Transverse colon (tissue), 4 donors: ENCODE results near the gene ARHGEF16. TPM values are rescaled to one million over a fixed set of nuclear protein-coding genes. Genes with fewer than 3 reads are reported as not detected.

ENCODE experiments used
- DNase-seq: peaks from one replicate; pipeline ENCODE4 v3.0.0-alpha.2; 2019
- H3K27ac ChIP-seq, 4 donors: fragments of 200-600 bp; sonication (generic); 2 replicates each; pipeline ENCODE4 v1.5.1; 2016 to 2018; ENCODE audit warnings: inconsistent platforms in 4 of 4
- H3K27me3 ChIP-seq: fragments of 200-600 bp; sonication (generic); 2 replicates; pipeline ENCODE4 v1.5.1; 2017; ENCODE audit warnings: inconsistent platforms
- H3K36me3 ChIP-seq, 4 donors: fragments of 200-600 bp; sonication (generic); 2 replicates each; pipeline ENCODE4 v1.5.1; 2017 to 2019; ENCODE audit warnings: inconsistent platforms in 4 of 4
- H3K4me1 ChIP-seq, 4 donors: fragments of 200-600 bp; sonication (generic); 2 replicates each; pipeline ENCODE4 v1.5.1; 2017 to 2020; ENCODE audit warnings: inconsistent platforms in 4 of 4
- H3K4me3 ChIP-seq, 4 donors: fragments of 200-600 bp; sonication (generic); 1 replicate in 1 of 4; 2 replicates in 3 of 4; pipeline versions ENCODE4 v1.5.1 to v1.6.1; 2017 to 2019; ENCODE audit warnings: inconsistent platforms in 4 of 4
- H3K9me3 ChIP-seq, 2 donors: fragments of 200-600 bp; sonication (generic); 2 replicates each; pipeline ENCODE4 v1.5.1; 2017 to 2019; ENCODE audit warnings: inconsistent platforms in 2 of 2
- EP300 ChIP-seq: sonication (generic); formaldehyde crosslinking; IDR thresholded peaks from one replicate; pipeline ENCODE4 v1.6.1; 2017; ENCODE audit warnings: antibody characterized with exemption, low read depth
- POLR2A ChIP-seq: fragments of 450-650 bp; IDR thresholded peaks from one replicate; pipeline ENCODE4 v1.6.1; 2016; ENCODE audit warnings: antibody characterized with exemption, mild to moderate bottlenecking, moderate library complexity
- POLR2AphosphoS5 ChIP-seq, 3 donors: sonication (generic); formaldehyde crosslinking; IDR thresholded peaks; one replicate each; pipeline ENCODE4 v1.6.1; 2016; ENCODE audit warnings: antibody characterized with exemption in 3 of 3
- WGBS, 2 donors: methylation state at CpG; one replicate each; pipeline ENCODE4 v1.1.5; 2018; ENCODE audit warnings: low coverage in 1 of 2; 5-methylcytosine and 5-hydroxymethylcytosine counted together
- in situ Hi-C, 4 donors: fragments of 200-750 bp; cut with MboI; loops; one replicate each; pipeline versions ENCODE4 v1.15.0 to v1.15.1; 2017; ENCODE audit warnings: low sequenced_read_pairs in 3 of 4, low pct_ligation_motif_present in 1 of 4, low pct_unique_long_range_greater_than_20kb in 1 of 4
- intact Hi-C: fragments of 100-400 bp; cut with DNase I; formaldehyde crosslinking; loops from one replicate; pipeline ENCODE4 v1.15.1; 2023; ENCODE audit warnings: low total_unique reads
- total RNA-seq, 4 donors: library from RNA; depleted of rRNA; stranded (reverse); fragments of >200 nt; gene quantifications; one replicate each; pipeline ENCODE4 v1.1.0, GENCODE V29; 2016
- TF ChIP-seq, protein P1 (sequence below), 5 experiments: fragments of 200-600 bp in 3 of 5; fragments of 450-650 bp in 2 of 5; sonication (generic) in 3 of 5; IDR thresholded peaks; 1 replicate in 2 of 5; 2 replicates in 3 of 5; pipeline ENCODE4 v1.5.1; 2016 to 2017; ENCODE audit warnings: antibody characterized with exemption in 5 of 5, inconsistent platforms in 3 of 5, mild to moderate bottlenecking in 2 of 5, moderate library complexity in 1 of 5

Gene ARHGEF16
- total RNA-seq: 100 to 1,000 TPM; 104 to 240 (median 145) TPM

- H3K27me3 ChIP-seq: peaks cover 38% of the 10 kb centered on the region
- no peaks in the 10 kb centered on the region for H3K36me3 ChIP-seq
- H3K9me3 ChIP-seq: no peaks in the 10 kb centered on the region
- in situ Hi-C loops: loop anchor here in 1 of 4 donors (5.0 kb wide), 1 partner anchor 33 kb away; no protein-coding TSS in a partner anchor
- DNase-seq: peak; percentile 92
- intact Hi-C loops: no loop called here
- WGBS, 2 donors: 7% methylated on average over 45 of the region's 84 CpGs; no CpG with 5 or more reads in 1 of the 2 donors
- TF ChIP-seq POLR2AphosphoS5 (IDR thresholded peaks at IDR 0.05) (peak in 2 of 3 donors; percentile 38 to 53), POLR2A (peak; percentile 53), EP300 (no peak)
- TF ChIP-seq, protein P1, sequence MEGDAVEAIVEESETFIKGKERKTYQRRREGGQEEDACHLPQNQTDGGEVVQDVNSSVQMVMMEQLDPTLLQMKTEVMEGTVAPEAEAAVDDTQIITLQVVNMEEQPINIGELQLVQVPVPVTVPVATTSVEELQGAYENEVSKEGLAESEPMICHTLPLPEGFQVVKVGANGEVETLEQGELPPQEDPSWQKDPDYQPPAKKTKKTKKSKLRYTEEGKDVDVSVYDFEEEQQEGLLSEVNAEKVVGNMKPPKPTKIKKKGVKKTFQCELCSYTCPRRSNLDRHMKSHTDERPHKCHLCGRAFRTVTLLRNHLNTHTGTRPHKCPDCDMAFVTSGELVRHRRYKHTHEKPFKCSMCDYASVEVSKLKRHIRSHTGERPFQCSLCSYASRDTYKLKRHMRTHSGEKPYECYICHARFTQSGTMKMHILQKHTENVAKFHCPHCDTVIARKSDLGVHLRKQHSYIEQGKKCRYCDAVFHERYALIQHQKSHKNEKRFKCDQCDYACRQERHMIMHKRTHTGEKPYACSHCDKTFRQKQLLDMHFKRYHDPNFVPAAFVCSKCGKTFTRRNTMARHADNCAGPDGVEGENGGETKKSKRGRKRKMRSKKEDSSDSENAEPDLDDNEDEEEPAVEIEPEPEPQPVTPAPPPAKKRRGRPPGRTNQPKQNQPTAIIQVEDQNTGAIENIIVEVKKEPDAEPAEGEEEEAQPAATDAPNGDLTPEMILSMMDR (IDR thresholded peaks at IDR 0.05): peak; percentile 38 to 71 (median 53)
- peaks cover 26 to 58% (median 55%) of the 10 kb centered on the region in 4 donors for H3K4me1 ChIP-seq
- H3K27ac ChIP-seq: peak within 1 kb of the TSS; percentile 89 to 93 (median 92)
- H3K4me3 ChIP-seq: peak within 1 kb of the TSS; percentile 50 to 89 (median 72)
Observed at GRCh38 chr1:3453891-3454810, at the start of gene ARHGEF16. Gene ARHGEF16, plus strand, starts transcription at chr1:3454665. Its CDS starts 8,420 bp downstream, at chr1:3463085.

DNA sequence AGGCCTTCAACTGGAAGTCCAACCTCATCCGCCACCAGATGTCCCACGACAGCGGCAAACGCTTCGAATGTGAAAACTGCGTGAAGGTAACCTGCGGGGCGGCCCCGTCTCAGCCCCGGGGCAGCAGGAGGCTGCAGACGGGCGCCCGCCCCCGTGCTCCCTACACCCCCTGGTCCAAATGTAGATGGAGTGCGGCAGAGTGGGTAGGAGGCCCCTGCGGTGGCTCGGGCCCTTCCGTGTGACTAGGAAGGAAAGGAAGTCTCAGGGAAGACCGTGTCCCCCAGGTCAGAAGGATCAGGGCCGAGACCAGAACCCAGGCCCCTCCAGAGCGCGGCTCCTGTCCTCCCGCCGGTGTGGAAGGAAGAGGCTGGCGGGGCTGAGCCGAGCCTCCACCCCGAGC lies 49.7 kb upstream of the ARHGEF16 start:
- TF ChIP-seq POLR2A: no peak
- no peak for TF ChIP-seq EP300
- TF ChIP-seq POLR2AphosphoS5 (IDR thresholded peaks at IDR 0.05): no peak
- DNase-seq: no peak
- intact Hi-C loops (loop anchor here (5.0 kb wide), 1 partner anchor 392 kb away; no protein-coding TSS in a partner anchor), in situ Hi-C loops (loop anchor here in 1 of 4 donors (25.0 kb wide), 1 partner anchor 392 kb away; the partner anchor contains the start of gene ACTRT2)
- Histone ChIP-seq H3K27me3 (peaks cover 6% of the 10 kb centered on the region), H3K9me3 (no peaks in the 10 kb centered on the region), H3K4me1 (peaks cover 0 to 8% (median 0%) of the 10 kb centered on the region in 4 donors), H3K36me3 (no peaks in the 10 kb centered on the region), H3K27ac (no peak overlapping the region), H3K4me3 (no peak overlapping the region)
- 93% methylated on average over 10 to 24 of the region's 27 CpGs for WGBS, 2 donors

GRCh38 chr1:3405491-3405890 lies 49.0 kb upstream of the ARHGEF16 start:
- H3K9me3 ChIP-seq: no peaks in the 10 kb centered on the region
- intact Hi-C loops: loop anchor here (5.0 kb wide), 1 partner anchor 393 kb away; no protein-coding TSS in a partner anchor
- in situ Hi-C loops: loop anchor here in 1 of 4 donors (25.0 kb wide), 1 partner anchor 393 kb away; the partner anchor contains the start of gene ACTRT2
- H3K4me3 ChIP-seq: no peak overlapping the region
- H3K4me1 ChIP-seq: peaks cover 0 to 8% (median 0%) of the 10 kb centered on the region in 4 donors
- TF ChIP-seq EP300 (no peak), POLR2AphosphoS5 (IDR thresholded peaks at IDR 0.05) (no peak), POLR2A (no peak)
- TF ChIP-seq, protein P1 (IDR thresholded peaks at IDR 0.05): no peak
- no peaks in the 10 kb centered on the region for H3K27me3 ChIP-seq
- DNase-seq: no peak
- H3K36me3 ChIP-seq: no peaks in the 10 kb centered on the region
- WGBS, 2 donors: 88 to 90% methylated on average over 14 to 29 of the region's 30 CpGs
- no peak overlapping the region for H3K27ac ChIP-seq

- WGBS, 2 donors: 80 to 86% methylated on average over 1 to 17 of the region's 17 CpGs
- H3K9me3 ChIP-seq: no peaks in the 10 kb centered on the region
- intact Hi-C loops: loop anchor here (5.0 kb wide), 1 partner anchor 394 kb away; no protein-coding TSS in a partner anchor
- H3K36me3 ChIP-seq: no peaks in the 10 kb centered on the region
- peaks cover 0 to 8% (median 0%) of the 10 kb centered on the region in 4 donors for H3K4me1 ChIP-seq
- no peak overlapping the region for H3K4me3 ChIP-seq
- no peak overlapping the region for H3K27ac ChIP-seq
- H3K27me3 ChIP-seq: no peaks in the 10 kb centered on the region
- DNase-seq: no peak
- in situ Hi-C loops: loop anchor here in 1 of 4 donors (25.0 kb wide), 1 partner anchor 394 kb away; the partner anchor contains the start of gene ACTRT2
- TF ChIP-seq, protein P1 (IDR thresholded peaks at IDR 0.05): no peak
- no peak for TF ChIP-seq EP300
- TF ChIP-seq POLR2AphosphoS5 (IDR thresholded peaks at IDR 0.05): no peak
- TF ChIP-seq POLR2A: no peak
Observed at GRCh38 chr1:3405974-3406867, 48.2 kb upstream of the ARHGEF16 start.
